ENCODE measurements around the gene HIGD2A.

Gene HIGD2A

DNA sequence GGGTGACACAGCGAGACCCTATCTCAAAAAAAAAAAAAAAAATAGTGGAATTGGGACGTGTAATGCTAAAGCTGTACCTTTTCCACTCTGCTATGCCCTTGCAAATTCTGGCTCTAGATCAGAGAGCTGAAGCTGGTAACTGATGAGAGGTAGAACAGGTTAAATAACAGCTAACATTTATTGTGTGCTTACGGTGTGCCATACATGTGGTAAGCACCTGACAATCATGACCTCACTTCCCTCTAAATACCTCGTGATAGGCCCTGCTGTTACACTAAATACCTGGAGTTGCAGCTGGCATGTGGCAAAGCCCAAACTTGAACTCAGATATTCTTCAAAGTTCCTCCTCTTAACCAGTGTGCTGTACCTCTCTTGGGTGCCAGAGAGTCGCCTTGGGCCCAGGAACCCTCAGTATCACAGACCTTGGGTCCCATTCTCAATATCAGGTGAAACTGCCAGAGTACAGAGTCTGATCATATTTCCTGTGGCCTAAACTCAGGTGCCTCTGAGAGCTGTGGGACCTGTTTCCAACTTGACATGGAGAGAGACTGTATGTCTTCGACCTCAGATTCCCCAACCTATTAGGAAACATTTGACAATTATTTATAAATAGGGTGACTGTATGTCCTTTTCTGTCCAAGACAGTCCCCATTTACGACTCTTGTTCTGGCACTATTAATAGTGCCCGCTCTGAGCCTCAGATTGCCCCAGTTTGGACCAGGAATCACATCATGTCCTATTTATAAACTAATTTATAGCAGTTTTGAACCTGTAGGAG lies 18.4 kb upstream of the HIGD2A start:
- no peak for DNase-seq (ENCODE audit: low spot score)

DNA sequence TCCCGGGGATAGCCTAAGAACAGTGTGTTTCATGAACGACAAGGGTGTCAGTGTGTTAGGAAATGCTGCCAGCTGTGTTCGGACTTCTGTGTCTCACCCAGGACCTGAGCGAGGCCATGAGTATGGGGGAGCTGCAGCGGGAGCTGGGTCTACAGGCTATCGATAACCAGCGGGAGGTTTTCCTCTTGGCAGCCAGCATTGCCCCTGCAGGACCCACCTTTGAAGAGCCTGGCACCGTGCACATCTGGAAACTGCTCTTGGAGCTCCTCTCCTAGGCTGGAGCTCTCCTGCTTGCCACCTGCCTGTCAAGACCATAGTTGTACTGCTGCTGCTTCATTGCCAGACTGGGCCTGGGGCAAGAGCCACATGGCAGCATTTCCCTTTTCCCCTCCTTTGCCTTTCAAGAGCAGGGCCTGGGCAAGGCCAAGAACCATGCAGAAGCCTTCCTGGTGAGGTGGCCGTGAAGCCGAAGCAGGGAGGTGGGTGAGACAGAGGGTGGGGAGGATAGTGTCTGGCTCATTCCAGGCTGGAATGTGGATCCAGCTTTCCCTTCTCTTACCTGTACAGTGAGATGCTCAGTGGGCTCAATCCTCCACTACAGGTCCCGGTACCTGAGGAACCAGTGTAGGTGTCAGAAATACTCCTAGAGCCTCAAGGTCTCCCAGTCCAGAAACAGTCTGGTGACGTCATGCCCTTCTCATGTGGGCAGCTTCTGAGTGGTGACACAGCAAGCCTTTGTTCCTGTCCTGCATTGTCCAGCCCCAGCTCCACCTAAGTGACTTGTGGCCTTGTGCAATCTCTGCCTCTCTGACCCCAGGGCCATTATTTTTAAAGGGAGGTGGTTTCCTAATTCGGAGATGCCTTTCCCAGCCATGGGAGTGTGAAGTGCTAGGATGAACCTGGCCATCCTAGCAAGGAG lies 16.7 kb upstream of the HIGD2A start:
- DNase-seq (ENCODE audit: low spot score): no peak

DNA sequence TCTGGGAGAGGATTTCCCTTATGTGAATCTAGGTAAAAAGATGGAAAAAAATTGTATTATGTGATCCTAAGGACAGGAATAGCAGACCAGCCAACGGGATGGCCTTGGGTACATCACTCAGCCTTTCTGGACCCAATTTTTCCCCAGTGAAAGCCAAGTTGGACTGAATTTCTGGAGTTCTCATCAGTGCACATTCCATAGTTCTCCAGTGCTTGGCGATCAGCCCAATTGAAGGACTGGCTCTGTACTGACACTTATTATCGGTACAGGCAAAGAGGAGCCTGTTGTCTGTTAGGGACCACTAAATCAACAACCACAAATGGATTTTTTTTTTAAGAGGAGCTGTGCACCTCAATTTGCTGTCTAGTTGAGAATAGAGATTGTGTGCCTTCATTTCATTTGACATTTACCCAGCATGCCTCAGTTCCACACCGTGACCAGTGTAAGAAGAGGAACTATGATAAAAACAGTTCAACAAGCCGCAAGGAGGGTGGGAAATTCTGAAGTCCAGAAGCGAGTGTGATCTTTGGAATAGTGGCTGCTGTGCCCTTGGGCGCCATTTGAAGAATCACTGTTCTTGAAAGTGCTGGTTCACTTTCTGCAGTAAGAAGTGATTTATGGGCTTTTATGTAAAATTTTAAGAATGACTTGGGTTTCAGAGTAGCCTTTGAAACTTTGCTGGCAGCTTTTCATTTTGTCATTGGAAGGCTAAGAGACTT lies 15.3 kb upstream of the HIGD2A start:
- DNase-seq (ENCODE audit: low spot score): no peak

DNA sequence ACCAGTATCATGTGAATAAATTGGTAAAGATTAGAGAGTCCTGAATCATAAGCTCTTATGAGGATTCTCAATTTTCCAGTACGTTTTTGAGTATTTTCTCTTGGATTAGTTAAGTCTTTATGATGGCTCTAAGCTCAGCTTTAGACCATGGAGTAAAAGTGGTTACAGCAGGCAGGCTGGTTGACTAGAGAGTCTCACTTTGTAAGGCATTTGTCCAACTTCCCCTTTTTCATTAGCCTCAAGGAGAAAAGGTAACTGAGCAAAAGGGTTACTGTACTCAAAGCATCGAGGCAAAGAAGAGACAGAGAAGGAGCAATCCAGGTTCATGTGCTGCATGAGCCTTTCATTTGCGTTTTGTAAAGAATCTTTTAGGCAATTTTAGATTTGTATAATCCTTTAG lies 8.7 kb upstream of the HIGD2A start:
- no peak for DNase-seq (ENCODE audit: low spot score)

DNA sequence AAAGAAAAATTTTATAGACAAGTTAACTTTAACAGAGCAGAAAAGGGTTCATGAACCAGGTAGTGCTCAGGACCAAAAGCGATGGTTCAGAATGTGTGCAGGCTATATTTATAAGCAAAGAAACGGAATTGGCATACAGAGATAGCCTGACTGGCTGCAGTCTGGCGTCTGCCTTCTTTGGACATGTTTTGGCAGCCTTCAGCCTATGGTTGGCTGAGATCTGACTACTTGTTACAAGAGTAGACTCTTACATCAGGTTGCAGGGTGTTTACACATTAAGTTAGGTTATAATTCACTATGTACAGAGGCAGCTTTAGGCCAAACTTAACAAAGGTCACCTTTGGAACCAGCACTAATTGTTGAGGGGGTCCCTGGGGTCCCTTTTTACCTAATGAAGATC lies 7.1 kb upstream of the HIGD2A start:
- no peak for DNase-seq (ENCODE audit: low spot score)

DNA sequence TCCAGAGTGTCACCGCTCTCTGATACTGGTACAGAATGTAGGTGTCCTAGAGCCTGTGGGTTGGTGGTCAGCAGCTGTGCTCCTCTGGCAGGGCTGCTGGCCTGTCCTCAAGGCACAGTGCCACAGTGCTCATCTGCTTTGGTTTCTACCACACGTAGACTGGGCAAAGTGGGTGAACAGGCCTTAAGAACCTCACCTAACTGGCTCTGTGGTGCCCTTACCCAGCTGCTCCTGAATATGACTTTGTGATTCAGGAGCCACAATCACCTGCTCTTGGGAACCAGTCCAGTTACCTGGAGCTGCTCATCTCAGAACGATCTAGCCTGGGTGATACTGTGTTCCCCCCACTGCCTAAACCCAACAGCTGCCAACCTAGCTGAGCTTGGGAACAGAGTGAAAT lies 6.6 kb upstream of the HIGD2A start:
- DNase-seq (ENCODE audit: low spot score): no peak

DNA sequence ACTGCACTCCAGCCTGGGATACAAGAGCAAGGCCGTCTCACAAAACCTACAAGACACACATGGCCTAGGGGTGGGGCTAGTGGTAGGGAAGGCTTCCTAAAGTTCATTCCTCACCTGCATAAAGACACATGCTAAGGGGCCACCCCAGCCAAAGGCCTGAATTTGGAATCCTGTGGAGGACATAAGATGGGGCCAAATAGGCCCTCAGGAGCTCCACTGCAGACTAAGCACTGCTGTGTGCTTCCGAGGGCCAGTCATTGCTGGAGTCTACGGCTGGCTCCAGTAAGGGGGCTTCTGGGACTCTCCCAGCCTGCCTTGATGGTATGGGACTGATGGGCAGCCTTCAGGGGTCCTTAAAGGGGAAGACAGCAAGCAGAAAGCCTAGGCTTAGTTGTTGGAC lies 5.8 kb upstream of the HIGD2A start:
- no peak for DNase-seq (ENCODE audit: low spot score)

DNA sequence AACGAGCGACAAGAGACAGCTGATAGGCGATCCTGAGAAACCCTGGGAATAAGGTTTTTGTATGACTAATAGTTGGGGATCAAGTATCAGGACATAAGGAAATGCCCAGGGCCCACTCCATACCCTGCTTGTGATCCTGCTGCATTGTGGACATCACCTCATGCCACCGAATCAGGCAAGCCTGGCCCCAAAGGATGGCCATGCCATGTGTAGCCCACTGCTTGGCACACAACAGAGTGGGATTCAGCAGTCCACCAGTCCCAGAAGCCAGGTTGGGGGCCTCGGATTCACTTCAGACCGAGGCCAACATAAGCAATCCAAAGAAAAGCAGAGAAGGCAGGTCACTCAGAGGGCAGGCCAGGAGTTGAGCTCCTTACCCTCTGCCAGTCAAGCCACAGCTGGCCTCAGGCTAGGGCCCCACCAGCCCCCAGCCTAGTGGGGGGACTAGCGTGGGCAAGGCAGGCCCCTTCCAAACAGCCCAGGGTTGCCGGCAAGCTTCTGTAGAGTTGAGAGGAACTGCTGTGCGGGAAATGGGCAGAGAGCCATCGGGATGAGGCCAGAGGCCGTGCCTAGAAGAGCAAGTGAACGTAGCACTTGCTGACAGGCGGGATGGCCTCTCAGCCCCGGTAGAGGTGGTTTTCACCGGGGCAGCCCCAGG lies 5.2 kb upstream of the HIGD2A start:
- no peak for DNase-seq (ENCODE audit: low spot score)

DNA sequence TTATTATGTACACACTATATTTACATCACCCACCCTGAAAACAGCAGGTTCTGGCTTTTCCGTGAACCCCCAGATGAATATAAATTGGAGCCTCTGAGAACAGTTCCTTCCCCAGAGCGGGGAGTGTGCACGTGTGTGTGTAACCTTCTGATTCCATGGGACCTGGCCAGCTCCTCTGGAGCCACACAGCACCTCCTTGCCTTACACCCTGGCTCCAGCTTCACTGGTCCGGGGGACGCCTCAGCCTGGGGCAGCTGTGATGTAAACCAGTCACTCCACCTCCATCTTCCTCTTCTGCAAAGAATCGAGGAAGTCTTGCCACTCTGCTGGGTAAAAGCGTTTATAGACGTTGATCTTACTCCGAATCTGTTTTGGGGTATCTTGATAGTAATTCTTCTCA lies 4.6 kb upstream of the HIGD2A start:
- no peak for DNase-seq (ENCODE audit: low spot score)

DNA sequence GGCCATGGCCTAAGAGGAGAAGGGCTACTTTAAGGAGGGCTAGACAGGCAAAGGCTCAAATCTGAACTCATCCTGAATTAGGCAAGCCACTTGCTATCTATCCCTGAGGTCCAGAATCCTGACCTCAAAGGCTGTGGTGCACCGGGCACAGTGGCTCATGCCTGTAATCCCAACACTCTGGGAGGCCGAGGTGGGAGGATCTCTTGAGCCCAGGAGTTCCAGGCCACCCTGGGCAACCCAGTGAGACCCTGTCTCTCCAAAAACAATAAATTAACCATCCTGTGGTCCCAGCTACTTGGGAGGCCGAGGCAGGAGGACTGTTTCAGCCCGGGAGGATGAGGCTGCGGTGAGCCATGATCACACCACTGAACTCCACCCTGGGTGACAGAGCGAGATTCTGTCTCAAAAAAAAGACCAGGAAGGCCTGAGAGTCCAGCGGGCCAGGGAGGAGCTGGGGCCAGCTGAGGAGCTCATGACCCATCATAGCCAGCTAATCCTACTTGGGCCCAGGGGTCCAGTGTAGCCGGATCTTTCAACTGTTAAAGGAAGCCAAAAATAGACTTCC lies 4.1 kb upstream of the HIGD2A start:
- DNase-seq (ENCODE audit: low spot score): no peak

DNA sequence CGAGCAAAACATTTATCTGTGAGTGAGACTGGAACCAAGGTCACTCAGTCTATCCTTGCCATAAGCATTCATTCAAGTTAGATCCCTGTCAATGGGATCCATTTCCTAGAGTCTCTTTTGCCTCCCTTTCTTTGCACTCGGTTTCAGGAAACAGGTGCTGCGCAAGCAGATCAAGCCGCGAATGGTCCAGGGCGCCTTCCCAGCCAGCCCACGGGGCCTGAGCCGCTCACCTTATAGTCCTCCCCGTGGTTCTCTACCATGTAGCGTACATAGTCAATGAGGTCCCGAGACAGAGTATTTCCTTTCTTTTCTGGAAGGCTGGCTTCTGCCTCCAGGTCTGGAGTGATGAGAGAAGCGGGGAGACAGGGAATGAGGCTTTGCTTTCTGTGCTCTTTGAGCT lies 3.6 kb upstream of the HIGD2A start:
- no peak for DNase-seq (ENCODE audit: low spot score)

DNA sequence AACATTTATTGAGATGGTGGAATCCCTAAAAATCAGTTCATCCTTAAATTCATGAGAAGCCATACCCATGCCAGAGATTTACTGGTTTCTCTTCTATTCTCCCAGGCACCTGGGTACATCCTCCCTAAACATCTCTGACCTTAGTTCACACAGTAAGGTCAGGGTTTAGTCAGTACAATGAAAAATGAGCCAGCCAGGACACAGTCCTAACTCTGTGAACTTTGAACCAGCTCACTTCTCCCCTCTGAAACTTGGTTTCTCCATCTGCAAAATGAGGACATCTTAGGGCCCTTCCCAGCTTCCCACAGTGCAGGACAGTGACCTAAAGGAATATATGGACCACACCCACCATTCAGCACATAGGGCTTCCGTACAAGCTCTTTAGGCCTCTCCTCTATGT lies 2.1 kb upstream of the HIGD2A start:
- no peak for DNase-seq (ENCODE audit: low spot score)

DNA sequence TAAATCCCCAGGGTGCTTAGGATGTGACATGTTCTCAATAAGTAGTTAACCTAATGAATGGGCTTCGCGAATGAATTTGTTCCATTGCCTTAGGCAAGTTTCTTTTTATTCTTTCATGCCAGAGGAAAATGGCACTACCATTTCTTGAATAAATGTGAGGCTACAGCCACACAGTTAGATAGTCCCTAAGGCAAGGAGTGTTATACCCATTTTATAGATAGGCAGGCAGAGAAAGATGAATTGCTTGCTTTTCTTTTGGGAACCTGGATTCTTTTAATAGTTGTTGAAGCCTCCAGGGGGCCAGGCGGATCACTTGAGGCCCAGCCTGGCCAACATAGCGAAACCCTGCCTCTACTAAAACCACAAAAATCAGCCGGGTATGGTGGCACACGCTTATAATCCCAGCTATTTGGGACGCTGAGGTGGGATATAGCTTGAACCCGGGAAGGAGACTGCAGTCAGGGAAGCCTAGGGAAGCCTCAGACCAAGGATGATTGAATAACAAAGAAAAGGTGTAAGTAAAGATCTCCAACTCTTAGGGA lies 1.1 kb upstream of the HIGD2A start:
- no peak for DNase-seq (ENCODE audit: low spot score)

DNA sequence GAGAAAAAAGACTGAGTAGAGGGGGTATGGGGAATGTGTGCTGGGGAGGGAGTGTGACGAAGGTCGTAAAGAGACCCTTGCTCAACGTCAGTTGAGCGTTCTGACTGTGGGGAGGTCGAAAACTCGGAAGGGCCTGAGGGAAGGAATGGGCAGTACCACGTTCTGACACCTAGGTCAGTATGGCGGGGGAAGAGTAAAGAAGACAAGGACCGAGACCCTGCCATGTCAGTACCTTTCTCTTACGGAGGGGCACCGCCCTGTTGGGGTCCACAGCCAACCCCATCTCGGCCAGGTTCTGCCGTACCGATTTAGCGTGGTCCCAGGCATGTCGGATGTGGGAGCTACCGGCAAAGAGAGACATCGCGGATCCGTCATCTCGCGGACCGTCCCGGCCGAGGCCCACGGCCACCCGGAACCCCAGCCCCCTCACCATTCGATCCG lies 528 bp upstream of the HIGD2A start:
- no peak for DNase-seq (ENCODE audit: low spot score)

DNA sequence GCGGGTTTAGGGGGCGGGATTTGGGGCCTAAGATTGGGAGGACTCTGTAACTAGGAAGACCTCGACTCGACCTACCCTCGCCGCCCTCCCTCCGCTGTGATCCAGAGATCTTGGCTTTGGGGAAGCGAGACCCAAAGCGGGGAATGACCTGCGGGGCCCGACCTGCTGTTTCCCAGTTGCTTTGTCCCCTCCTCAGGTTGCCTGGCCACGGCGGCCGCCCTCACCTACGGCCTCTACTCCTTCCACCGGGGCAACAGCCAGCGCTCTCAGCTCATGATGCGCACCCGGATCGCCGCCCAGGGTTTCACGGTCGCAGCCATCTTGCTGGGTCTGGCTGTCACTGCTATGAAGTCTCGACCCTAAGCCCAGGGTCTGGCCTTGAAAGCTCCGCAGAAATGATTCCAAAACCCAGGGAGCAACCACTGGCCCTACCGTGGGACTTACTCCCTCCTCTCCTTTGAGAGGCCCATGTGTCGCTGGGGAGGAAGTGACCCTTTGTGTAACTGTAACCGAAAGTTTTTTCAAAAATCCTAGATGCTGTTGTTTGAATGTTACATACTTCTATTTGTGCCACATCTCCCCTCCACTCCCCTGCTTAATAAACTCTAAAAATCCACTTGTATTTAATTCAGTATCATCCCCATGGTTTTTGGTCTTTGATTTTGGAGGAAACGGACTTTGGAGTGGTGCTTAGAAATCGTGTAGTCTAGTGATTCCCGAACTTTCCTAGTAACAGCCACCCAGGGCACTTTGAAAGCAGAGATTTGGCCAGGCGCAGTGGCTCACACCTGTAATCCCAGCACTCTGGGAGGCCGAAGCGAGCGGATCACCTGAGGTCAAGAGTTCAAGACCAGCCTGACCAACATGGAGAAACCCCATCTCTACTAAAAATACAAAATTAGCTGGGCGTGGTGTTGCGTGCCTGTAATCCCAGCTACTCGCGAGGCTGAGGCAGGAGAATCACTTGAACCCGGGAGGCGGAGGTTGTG lies 878 bp downstream of the HIGD2A start:
- DNase-seq (ENCODE audit: low spot score): no peak

DNA sequence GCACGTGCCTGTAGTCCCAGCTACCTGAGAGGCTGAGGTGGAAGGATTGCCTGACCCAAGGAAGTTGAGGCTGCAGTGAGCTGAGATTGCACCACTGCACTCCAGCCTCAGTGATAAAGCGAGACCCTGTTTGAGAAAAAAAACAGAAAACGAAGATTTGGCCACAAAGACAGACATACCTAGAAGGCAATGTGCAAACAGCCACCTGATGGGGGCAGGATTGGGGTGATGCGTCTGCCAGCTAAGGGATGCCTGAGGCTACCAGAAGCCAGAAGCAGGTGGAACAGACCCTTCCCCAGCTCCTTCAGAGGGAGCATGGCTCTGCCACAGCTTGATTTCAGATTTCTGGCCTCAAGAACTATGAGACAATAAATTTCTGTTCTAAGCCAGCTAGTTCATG lies 2.9 kb downstream of the HIGD2A start:
- DNase-seq (ENCODE audit: low spot score): no peak

DNA sequence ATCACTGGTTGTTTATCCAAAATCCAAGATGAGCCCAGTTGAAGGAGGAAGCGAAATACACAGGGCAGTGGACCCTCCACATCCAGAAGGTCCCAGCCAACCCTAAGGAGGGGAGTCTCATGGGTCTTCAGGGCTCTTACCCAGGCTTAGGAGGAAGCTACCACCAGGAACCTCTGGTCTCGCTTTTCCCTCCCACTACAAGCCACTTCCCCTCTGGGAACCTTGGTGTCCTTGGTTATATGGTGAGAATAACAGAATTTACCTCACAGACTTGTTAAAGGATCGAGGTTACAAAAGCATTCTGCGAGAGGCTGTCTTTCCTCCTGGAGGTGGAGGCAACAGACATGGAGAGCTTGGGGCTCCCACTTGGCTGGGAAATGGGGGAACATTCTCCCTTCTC lies 3.4 kb downstream of the HIGD2A start:
- DNase-seq (ENCODE audit: low spot score): no peak

DNA sequence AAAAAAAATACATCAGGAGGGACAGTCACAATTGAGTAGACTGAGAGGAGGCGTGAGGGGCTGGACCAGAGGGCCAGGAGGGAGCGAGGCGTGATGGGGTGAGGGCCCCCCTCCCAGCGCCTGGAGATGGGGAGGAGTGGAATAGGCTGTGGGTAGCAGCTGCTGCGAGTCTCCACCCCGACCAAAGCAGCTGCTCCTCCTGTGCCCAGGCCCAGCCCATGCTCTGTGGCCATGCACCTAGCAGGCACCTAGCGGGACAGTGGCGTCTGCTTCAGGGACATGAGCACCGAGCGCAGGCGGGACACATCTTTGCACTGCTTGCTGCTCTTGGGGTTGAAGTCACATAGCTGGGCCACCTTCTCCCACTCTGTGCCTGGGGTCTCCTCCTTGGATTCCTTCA lies 4.0 kb downstream of the HIGD2A start:
- DNase-seq (ENCODE audit: low spot score): no peak

DNA sequence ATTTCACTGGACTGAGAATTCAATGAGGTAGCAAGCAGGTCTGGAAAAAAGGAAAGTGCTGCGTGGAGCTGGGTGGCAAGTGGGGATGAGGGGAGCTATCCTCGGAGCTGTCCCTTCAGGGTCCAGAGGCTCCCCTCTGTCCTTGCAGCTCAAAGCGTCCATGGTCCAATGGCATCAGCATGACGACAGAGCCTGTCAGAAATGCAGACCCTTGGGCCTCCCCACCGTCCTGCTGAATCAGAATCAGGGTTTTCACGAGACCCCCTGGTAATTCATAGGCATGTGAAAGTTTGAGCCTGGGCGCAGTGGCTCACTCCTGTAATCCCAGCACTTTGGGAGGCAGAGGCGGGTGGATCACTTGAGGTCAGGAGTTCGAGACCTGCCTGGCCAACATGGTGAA lies 5.5 kb downstream of the HIGD2A start:
- DNase-seq (ENCODE audit: low spot score): no peak
